GM19238 (cell line): ENCODE data around the gene MOXD1.
A peak's percentile ranks its signal among the peaks of the same experiment; 100 is the strongest.

ENCODE experiments used
- DNase-seq: peaks from one replicate; pipeline ENCODE4 v3.0.0; 2011; ENCODE audit warnings: low spot score; ENCODE audit not compliant: insufficient read length

MOXD1 gene

DNA sequence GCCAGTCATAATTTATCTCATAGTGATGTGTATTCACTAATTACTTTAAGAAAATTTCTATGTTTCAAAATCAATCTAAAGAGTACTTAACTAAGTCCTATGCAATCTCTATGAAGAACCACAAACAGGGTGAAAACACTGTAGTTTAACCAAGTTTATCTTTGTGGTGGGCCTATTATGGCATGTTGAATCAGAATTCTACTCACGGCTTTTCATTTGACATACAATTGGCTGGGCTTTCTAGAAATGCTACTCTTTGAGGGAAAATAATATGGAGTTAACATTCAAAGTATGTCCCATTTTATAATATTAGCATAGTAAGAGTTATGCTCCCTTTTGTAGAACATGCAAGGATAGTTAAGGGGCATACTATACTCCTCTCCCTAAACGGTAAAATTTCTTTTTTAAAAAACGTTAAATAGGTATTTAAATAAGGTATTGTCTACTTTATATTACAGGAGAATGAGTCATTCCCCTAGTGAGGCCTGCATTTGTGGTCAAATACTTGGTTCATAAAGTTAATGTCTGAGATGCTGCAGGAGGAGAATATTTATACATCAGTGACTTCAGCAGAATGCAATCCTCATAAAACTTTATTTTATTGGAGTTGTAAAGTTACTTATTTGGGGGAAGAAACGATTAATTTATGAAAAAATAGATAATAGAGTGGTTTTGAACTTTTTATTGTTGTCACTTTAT, 1.8 kb downstream of the MOXD1 start:
- DNase-seq: no peak

DNA sequence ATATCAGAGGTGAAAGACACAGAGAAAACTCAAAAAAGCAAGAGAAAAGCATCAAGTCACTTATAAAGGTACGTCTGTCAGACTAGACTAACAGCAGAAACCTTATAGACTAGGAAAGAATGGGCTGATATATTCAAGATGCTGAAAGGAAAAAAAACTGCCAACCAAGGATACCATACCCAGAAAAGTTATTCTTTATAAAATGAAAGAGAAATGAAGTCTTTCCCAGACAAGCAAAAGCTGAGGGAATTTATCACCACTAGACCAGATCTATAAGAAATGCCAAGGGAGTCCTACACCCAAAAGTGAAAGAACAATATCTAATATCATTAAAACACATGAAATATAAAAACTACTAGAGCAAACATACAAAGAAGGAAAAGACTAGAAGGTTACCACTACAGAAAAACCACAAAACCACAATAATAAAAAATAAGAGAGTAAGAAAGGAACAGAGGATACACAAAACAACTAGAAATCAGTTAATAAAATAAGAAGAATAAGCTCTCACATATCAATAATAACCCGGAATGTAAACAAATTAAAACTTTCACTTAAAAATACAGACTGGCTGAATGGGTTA, 6.2 kb downstream of the MOXD1 start:
- DNase-seq: no peak

DNA sequence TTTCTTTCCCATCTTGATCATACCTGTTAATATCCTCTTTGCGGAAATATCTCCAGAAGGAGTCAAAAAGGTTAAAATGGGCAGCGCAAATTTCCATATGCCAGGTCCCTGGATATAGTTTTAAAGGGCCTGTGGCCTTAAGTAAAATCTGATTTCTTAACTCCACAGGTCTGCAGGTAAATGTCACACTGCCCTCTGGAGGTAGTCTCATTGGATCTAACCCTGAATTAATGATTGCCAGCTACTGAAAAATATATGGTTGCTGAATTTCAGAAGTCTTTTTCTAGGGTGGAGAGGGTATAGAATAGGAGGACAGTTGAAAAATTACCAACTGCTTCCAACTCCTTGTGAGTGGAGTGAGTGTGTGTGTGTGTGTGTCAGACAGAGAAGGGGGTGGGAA, 8.5 kb downstream of the MOXD1 start:
- DNase-seq: no peak

DNA sequence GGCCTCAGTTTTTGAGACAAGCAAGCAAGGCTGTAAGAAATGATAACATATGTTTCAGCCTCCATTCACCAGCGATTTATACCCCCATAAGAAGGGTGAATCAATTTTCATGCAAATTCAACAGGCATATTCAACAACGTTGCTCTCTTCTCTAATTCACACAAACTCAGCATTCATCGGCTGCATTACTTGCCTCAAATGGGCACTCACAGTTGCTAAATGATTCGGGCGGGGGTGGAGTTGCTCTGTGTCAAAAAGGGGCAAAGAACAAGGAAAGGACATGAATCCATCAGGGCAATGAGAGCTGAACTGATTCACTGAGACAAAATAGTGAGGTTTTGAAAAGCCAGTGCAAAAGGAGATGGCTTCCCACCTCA, 9.0 kb downstream of the MOXD1 start:
- DNase-seq: no peak

DNA sequence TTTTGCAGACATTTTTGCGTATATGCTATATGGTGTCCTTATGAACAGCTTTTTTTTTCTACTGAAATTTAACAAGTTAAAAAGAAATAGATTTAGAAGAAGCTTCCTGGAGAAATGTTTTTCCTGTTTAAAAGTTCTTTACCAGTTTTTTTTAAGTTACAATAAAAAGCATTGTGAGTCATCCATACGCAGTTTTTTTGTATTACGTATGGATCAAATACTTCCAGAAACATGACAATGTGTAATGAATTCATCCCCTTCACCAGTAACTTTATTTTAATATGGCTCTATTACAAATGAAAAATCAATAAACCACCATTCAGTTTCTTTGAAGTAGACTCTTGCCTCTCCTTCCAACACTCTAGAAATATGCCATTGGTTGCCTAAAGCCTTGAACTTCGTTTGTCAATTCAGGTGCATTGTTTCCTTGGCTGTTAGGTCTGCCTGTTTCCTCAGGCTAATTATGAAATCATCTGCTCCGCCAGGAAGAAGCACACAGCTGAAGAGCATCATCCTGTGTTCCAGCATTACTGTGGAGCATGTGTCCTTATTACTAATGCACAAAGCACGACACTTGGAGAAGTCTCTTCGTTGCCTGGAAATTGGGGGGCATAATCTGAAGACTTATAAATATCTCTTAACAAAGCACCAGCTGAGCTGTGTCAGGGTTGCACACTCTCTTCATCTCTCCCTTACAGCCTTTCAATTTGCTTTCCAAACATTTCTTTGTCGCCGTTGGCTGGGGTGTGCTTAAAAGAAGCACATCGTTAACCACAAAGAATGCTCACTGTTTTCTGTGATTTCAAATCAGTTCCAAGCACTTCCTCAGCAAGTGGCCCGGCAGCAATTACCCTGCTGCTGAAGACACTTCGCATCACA, 9.6 kb downstream of the MOXD1 start:
- no peak for DNase-seq

DNA sequence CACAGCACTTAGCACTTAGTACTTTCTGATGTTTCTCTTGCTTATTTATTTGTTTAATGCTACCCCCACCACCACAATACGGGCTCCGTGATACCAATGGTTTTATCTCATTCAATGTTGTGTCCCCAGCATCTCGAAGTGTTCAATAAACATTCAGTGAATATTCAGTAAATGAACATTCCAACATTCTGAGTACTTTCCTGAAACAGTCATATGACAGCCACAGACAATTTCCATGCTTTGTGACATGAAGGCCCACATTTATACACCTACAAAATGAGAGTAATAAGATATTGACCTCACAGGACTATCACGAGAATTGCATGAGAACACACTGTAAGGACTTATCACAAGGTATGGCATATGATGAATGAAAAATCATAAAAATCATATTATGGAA, 10.8 kb downstream of the MOXD1 start:
- no peak for DNase-seq

DNA sequence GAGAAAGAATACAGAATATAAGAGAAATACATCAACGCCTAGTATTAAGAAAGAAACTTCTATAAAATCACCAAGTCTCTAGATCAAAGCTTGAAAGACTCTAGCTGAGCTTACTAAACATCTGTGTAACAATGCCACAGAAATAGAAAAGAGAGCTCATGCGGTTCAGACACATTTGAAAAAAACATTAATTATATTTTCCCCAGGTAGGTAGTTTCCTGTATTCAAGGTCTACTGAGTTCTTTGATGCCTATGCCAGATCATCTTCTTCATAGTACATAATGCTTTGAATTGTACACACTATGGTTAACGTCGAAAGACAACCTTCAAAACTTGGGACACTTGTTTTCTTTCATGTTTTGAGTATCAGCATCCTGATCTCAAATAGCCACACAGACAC, 11.3 kb downstream of the MOXD1 start:
- no peak for DNase-seq

DNA sequence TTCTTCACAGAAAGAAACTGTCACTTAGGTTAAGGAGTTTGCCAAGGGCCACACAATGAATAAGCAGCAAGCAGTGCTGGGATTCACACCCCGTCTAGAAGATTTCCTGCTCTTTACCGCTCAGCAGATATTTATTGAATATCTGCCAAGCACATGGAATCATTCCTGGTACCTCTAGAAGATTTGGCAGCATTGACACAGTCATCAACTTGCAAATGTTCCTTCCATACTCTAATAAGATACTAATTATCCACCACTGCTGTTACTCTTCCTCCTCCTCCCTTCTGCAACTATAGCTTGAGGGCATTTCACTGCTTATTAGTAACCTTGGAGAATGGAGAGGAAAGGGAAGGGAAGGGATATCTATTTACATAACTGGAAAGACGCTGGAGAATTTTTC, 13.0 kb downstream of the MOXD1 start:
- DNase-seq: no peak

DNA sequence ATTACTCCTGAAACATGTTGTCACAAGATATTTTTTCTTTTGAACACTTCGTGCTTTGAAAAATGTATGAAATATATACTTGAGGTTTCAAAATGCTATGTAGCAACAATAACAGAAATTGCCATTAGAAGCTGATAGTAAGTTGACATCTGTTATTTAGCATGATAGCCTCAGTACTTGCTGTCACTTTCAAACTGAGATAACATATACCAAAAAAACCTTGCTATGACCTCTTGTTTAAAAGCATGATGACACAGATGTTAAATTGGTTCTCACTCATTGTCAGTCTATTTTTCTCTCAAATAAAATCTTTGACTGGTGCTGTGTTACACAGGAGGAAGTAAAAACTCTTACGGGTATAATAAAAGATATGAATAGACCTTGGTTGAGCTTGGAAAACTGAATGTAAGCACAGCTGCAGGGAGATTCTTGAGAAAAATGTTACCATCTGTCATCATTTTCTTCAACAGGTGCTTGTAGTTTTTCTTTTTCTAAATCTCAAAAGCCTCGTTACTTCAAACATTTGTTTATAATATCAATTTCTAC, 18.6 kb downstream of the MOXD1 start:
- no peak for DNase-seq

DNA sequence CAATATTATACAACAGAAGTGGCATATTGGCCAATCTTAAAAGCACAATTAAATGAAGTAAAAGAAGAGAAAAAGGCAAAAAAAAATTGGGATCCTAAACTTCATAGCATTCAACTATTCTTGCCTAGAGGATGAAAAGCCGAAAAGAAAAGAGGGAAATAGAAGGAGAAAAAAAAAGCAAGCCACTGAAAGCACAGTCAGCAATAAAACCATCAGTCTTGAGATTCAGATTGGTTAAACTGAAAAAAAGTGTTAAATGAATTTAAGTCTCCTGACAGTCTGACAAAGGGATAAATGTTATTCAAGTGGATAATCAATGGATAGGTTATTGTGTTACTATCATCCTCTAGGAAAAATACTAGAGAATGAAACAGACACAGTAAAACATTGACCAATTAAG, 19.9 kb downstream of the MOXD1 start:
- no peak for DNase-seq

DNA sequence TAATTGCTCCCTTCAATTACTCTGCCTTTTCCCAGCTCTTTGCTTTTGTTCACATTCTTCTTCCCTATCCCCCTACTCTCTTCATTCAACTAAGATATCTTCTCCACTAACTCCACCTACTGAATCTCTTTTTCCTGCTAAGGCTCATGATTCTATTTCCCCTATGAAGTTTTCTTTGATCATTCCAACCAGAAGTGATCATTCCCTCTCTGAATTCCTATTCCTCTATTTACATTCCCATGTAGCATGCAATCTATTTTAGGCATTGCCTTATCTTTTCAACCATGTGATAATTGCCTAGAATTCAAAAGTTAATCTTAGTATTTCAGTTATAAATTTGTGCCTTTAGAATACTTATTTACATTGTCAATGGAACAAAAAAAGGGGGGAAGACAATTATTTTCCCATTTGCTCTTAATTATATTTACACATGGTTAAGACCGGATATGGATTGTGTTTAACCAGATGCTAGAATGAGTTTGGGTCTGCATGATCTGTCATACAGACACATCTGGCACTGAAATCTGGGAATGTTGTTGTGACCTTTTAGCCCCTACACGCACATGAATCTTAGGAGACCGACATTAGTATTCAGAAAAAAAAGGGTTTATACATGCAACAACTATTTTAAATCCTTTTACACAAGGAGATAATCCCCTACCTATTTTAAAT, 20.8 kb downstream of the MOXD1 start:
- DNase-seq: no peak

DNA sequence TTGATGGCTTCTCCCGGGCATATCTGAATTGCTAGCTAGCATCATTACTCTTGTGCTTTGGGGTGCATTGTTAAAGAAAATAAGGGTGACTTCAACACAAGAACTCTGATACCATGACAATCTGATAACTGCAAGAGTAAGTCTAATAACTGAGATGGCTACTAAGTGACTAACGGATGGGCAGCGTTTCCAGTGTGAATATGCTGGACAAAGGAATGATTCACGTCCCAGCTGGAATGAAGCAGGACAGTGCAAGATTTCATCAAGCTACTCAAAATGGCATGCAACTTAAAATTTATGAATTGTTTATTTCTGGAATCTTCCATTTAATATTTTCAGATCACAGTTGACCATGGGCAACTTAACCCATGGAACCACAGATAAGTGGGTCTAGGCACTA, 31.7 kb downstream of the MOXD1 start:
- no peak for DNase-seq

DNA sequence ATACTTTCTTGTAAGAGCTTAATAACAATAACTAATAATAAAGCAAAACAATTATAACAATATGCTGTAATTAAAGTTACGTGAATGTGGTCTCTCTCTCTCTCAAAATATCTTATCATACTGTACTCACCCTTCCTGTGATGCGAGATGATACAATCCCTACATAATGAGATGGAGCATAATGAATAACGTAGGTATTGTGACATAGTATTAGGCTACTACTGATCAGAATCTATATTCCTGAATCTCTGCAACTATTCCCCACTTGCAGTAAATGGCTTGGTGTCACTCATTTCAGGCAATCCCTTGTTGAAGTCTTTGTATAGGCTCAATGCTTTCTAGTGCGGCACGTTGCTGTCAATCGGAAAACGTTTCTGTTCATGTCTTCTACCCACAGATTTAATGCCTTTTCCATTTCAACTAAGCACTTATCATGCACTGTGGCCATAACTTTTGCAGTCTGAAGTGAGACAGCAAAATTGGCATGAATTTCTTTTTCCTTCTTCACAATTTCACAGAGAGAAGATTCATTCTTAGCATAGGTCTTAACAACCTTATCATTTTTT, 32.3 kb downstream of the MOXD1 start:
- DNase-seq: no peak

DNA sequence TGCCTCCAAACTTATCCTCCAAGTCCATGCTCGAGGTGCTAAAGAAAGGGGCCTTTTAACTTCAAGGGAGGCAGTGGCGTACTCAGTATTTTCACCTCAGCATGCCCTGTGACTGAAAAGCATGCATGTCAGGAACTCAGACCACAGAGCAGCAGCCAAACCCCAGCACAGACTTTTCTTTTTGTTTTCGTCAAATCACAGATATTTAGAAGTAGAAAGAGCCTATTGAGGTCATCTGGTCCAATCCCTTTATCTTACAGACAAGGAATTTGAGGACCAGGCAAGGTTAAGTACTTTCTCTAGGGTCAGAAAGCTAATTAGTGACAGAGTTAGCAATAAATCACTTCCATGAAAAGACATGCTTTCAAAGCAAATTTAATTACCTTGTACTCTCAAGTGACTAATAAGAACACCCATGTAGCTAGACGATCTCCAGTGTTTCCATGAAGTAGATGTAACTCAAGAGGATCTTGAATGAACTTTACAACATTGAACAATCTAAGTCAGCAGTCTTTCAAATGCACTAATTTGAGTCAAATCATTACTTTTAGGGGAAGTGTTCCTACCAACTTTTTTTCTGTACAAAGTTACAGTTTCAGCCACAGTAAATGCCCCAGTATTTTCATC, 35.9 kb downstream of the MOXD1 start:
- peak; percentile 16 for DNase-seq

DNA sequence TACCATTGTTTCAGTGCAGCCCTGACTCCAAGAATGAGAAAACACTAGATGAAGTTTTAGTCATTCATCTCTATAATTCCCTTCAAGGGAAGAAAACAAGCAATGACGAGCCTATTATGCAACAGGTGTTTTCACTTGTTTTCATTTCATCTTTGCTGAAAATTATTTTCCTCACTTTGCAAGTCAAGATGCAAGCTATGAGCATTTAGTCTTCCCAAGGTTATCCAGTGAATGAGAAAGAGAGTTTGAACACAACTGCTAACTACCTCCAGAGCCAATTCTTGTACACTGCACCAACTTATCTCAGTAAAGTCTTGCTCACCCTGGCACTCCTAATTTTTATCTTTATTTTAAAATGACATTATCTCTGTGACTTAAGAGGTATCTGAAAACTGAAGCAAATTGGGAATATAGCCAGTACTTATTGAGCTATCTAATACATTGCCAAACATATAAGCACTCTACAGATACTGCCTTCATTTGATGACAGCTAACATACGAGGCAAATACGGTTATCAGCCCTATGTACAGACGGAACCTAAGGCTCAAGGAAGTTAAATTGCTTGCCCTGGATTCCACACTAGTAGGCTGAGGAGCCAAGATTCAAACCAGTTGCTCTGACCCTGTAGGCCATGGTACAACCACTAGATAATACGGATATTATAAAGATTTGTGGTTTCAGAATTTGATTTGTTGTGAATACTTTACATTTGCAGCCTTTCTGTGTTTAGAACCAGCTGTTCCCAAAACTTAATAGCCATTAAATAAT, 36.8 kb downstream of the MOXD1 start:
- DNase-seq: no peak

DNA sequence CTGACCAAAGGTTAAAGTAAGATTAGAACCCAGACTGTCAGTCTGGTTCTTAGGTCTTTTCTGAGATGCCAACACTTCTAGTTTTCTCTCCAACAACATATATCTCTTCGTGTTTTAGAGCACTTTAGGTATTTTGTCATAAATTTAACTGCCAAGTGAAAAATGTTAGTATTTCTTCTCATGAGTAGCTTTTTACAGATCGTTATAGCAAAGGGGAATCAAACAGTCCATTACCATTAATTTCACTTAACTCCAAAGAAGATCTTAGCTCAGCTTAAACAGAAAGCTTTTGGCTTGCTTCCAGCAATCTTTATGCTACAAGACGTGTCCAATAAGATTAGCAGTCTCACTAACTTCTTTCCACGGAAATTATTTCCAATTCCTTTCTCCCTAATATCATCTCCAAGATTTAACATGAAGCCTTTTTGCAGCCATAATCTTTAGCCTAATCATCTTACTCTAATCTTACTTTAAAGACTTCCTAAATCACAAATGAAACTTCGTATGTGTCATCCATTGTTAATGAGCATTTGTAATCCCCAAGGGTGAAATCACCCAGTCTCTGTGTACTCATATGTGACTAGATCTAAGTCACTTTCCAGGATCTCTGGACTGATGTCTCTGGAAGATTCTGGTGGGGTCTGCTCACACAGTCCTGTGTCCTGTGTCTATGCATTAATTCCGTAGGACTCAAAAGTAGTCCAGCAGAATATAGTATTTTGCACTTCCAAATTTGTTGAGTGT, 38.7 kb downstream of the MOXD1 start:
- no peak for DNase-seq

DNA sequence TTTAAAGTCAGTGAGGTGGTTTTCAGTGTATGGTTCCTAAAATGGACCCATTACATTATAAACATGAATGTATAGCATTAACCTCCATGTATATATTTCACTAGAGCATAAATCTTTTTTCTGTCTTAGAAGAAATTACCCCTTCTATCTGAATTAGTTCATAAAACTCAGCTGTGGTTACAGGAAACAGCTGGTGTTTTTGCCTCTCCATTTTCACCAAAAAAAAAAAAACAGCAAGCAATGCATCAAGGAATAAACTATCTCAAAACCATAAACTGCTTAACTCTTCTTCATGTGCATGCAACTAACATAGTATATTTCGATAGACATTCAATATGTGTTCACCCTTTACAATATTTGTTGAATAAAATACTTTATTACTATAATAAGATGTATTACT, 40.2 kb downstream of the MOXD1 start:
- no peak for DNase-seq

DNA sequence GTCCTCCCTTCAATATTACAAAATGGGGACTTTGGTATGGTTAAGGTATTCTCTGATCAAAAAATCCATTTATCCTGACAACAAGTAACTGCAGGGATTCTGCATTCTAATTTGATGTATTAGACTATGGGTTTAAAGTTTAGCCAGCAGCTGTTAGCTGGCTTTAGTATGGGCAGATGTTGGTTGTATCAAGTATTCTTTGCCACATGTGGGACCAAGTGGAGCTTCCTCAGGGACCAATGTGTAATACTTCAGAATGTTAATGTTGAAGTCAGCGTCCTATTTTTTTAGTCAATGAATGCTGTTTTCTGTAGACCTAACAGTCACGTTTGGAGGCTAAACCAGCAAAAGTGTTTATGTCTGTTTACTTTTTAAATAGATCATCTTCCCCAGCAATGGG, 41.4 kb downstream of the MOXD1 start:
- DNase-seq: no peak

DNA sequence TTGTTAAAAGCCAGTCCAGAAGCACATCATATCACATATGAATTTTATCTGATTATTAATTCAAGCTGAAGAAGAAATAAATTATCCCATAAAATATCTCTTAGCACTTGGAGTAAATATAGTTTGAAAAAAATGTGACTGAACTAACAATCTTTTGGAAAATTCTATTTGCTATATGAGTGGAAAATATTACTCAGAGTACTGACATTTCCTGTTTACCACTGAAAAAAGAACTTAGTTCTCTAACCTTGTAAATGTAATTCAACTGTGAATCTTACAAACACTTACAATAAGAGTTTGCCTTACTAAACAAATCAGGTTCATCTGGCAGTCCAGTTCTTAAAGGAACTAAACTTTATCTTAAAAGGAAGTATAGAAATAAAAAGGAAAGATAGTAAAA, 44.2 kb downstream of the MOXD1 start:
- DNase-seq: no peak
